Measurements from ENCODE around the gene NOS1. TPM values are rescaled to one million over a fixed set of nuclear protein-coding genes. Genes with fewer than 3 reads are reported as not detected.

The NOS1 gene
- total and polyA plus RNA-seq, 2 donors (not counting 3 experiments of a cell fraction or from before 2014, with no cell fraction given): not detected

- TF ChIP-seq FOS (IDR thresholded peaks at IDR 0.05; ENCODE audit: borderline replicate concordance, insufficient read depth, low read length) (no peak), POLR2AphosphoS5 (IDR thresholded peaks at IDR 0.05; ENCODE audit: insufficient read depth, low read depth, low read length) (no peak), GATA2 (IDR thresholded peaks at IDR 0.05; ENCODE audit: insufficient read depth, insufficient read length, low read depth, low read length) (no peak), POLR2A (IDR thresholded peaks at IDR 0.05; ENCODE audit: low read depth, low read length) (no peak), CTCF (IDR thresholded peaks at IDR 0.05; ENCODE audit: extremely low read depth in 1 of 2, insufficient read depth in 1 of 2, low read depth in 1 of 2, low read length in 2 of 2) (no peak), MYC (IDR thresholded peaks at IDR 0.05; ENCODE audit: low read depth, low read length) (no peak), JUN (IDR thresholded peaks at IDR 0.05; ENCODE audit: borderline replicate concordance, insufficient read depth, insufficient read length, low read depth) (no peak), EZH2 (IDR thresholded peaks at IDR 0.05; ENCODE audit: borderline replicate concordance, low read depth, low read length, severe bottlenecking) (no peak)
- TF ChIP-seq, protein P1, sequence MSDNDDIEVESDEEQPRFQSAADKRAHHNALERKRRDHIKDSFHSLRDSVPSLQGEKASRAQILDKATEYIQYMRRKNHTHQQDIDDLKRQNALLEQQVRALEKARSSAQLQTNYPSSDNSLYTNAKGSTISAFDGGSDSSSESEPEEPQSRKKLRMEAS (IDR thresholded peaks at IDR 0.05; ENCODE audit: insufficient read depth, insufficient read length): no peak
- no peaks in the 10 kb centered on the region for H3K79me2 ChIP-seq (ENCODE audit: control insufficient read depth, insufficient read depth, low read length)
- H4K20me1 ChIP-seq (replicated peaks; ENCODE audit: control insufficient read depth, extremely low read depth, insufficient read depth, low read length): no peaks in the 10 kb centered on the region
- no peak overlapping the region for H3K4me3 ChIP-seq (replicated peaks in 1 of 3; ENCODE audit: insufficient read depth in 1 of 3, low read depth in 1 of 3, low read length in 3 of 3)
- H3K4me1 ChIP-seq (ENCODE audit: control insufficient read depth, extremely low read depth, insufficient read depth, low read length): no peaks in the 10 kb centered on the region
- no peaks in the 10 kb centered on the region for H3K9me1 ChIP-seq (replicated peaks; ENCODE audit: control insufficient read depth, extremely low read depth, insufficient read depth, low read length)
- dilution Hi-C loops (cut with MboI; ENCODE audit: extremely low pct_ligation_motif_present, low sequenced_read_pairs) (no loop called here), intact Hi-C loops (cut with micrococcal nuclease) (no loop called here)
- H3K27ac ChIP-seq (ENCODE audit: insufficient read depth, low read depth, low read length): no peak overlapping the region
- no peaks in the 10 kb centered on the region for H3K9me3 ChIP-seq (replicated peaks; ENCODE audit: control insufficient read depth, insufficient read depth, low read length)
- H2AFZ ChIP-seq (ENCODE audit: low read depth, low read length): no peak overlapping the region
- no TSS peak for BruUV-seq (replicated peaks)
- H3K27me3 ChIP-seq (ENCODE audit: control insufficient read depth in 2 of 2, insufficient read depth in 2 of 2, low read length in 2 of 2): no peaks in the 10 kb centered on the region
- FAIRE-seq (no peak), DNase-seq (ENCODE audit: low read depth, low spot score) (no peak)
- ChIA-PET CTCF (interaction anchor here (1.8 kb wide), 1 partner anchor 559 kb away, joined by 3 read pairs; no protein-coding TSS in a partner anchor), POLR2A (no interaction called here)
- H3K36me3 ChIP-seq (ENCODE audit: control insufficient read depth in 2 of 2, extremely low read depth in 1 of 2, insufficient read depth in 2 of 2, low read length in 2 of 2): no peaks in the 10 kb centered on the region
- no peak overlapping the region for H3K9ac ChIP-seq (replicated peaks; ENCODE audit: extremely low read depth, insufficient read depth, low read length)
- H3K4me2 ChIP-seq (ENCODE audit: insufficient read depth, low read length): no peak overlapping the region
Measured at GRCh38 chr12:117298191-117298590, 63.2 kb downstream of the NOS1 start.

Data from endothelial cell of umbilical vein (primary cell).